Endothelial cell of umbilical vein (primary cell): ENCODE results near the gene TPP2.

Experiments used
- CTCF ChIP-seq, 2 donors: IDR thresholded peaks; 1 replicate in 1 of 2; 2 replicates in 1 of 2; pipeline ENCODE4 v1.5.1; 2011; ENCODE audit warnings: low read length in 2 of 2, mild to moderate bottlenecking in 2 of 2, moderate library complexity in 2 of 2, control low read depth in 1 of 2, inconsistent platforms in 1 of 2, low read depth in 1 of 2; ENCODE audit not compliant: insufficient read depth in 1 of 2; ENCODE audit errors: extremely low read depth in 1 of 2
- JUN ChIP-seq: IDR thresholded peaks from 2 replicates; pipeline ENCODE4 v1.6.1; 2011; ENCODE audit warnings: borderline replicate concordance, low read depth; ENCODE audit not compliant: insufficient read length, insufficient read depth
- MAX ChIP-seq: IDR thresholded peaks from 2 replicates; pipeline ENCODE4 v1.6.1; 2011; ENCODE audit not compliant: insufficient read depth, insufficient read length
- POLR2A ChIP-seq: IDR thresholded peaks from 2 replicates; pipeline ENCODE4 v1.6.1; 2012; ENCODE audit warnings: low read depth, mild to moderate bottlenecking, control low read depth, low read length
- POLR2AphosphoS5 ChIP-seq: IDR thresholded peaks from 2 replicates; pipeline ENCODE4 v1.6.1; 2012; ENCODE audit warnings: low read depth, mild to moderate bottlenecking, control low read depth, low read length, moderate library complexity; ENCODE audit not compliant: insufficient read depth

- peak; percentile 3 for TF ChIP-seq CTCF (IDR thresholded peaks at IDR 0.05; ENCODE audit: extremely low read depth in 1 of 2, insufficient read depth in 1 of 2, low read depth in 1 of 2, low read length in 2 of 2)
- TF ChIP-seq POLR2A: no peak
- TF ChIP-seq MAX: no peak
- TF ChIP-seq POLR2AphosphoS5: no peak
- TF ChIP-seq JUN: no peak
Measured at GRCh38 chr13:102657630-102658029, 60.8 kb downstream of the TPP2 start.
